OCI-LY3 (cell line): ENCODE results near the gene FMNL2.

ENCODE experiments used
- H2AFZ ChIP-seq: fragments of 200-600, 300-600 bp; shearing (Covaris generic); 2 replicates; pipeline ENCODE4 v1.6.0; 2014; ENCODE audit warnings: antibody characterized with exemption, low read depth, low read length
- H3K27ac ChIP-seq: fragments of 200-600, 300-600 bp; sonication (generic); 2 replicates; pipeline ENCODE4 v1.5.1; 2014; ENCODE audit warnings: mild to moderate bottlenecking, low read length, moderate library complexity, mixed read lengths
- H3K27me3 ChIP-seq: fragments of 200-600, 300-600 bp; sonication (generic); 2 replicates; pipeline ENCODE4 v1.6.1; 2014; ENCODE audit warnings: low read depth, low read length, mixed read lengths
- H3K36me3 ChIP-seq: fragments of 200-600, 300-600 bp; sonication (generic); replicated peaks from 2 replicates; pipeline ENCODE3; 2014; ENCODE audit warnings: low read depth, low read length, mixed read lengths
- H3K4me1 ChIP-seq: fragments of 300-600, 200-600 bp; sonication (generic); 2 replicates; pipeline ENCODE4 v1.6.1; 2014; ENCODE audit warnings: low read length, mixed read lengths
- H3K4me2 ChIP-seq: fragments of 200-600, 300-600 bp; sonication (generic); 2 replicates; pipeline ENCODE4 v1.6.1; 2014; ENCODE audit warnings: low read length, mixed read lengths
- H3K4me3 ChIP-seq: fragments of 300-600, 200-600 bp; sonication (generic); 2 replicates; pipeline ENCODE4 v1.5.1; 2014; ENCODE audit warnings: antibody characterized with exemption, mild to moderate bottlenecking, low read length, moderate library complexity
- H3K79me2 ChIP-seq: fragments of 300-600, 200-600 bp; shearing (Covaris generic); 2 replicates; pipeline ENCODE4 v1.6.1; 2014; ENCODE audit warnings: mild to moderate bottlenecking, low read length, mixed read lengths
- H3K9ac ChIP-seq: fragments of 300-600, 200-600 bp; shearing (Covaris generic); 2 replicates; pipeline ENCODE4 v1.6.0; 2014; ENCODE audit warnings: mild to moderate bottlenecking, low read length, moderate library complexity
- H3K9me3 ChIP-seq: fragments of 200-600, 300-600 bp; shearing (Covaris generic); 2 replicates; pipeline ENCODE4 v1.6.1; 2014; ENCODE audit warnings: low read length, mixed read lengths; ENCODE audit not compliant: insufficient read depth
- H4K20me1 ChIP-seq: fragments of 200-600, 300-600 bp; sonication (generic); 2 replicates; pipeline ENCODE4 v1.6.1; 2016; ENCODE audit warnings: low read length, mixed read lengths; ENCODE audit not compliant: insufficient read depth
- CTCF ChIP-seq: fragments of 200-600, 300-600 bp; sonication (generic); IDR thresholded peaks from 2 replicates; pipeline ENCODE4 v1.5.1; 2014; ENCODE audit warnings: antibody characterized with exemption, low read length, low read depth
- EZH2phosphoT487 ChIP-seq: fragments of 200-600 bp; shearing (Covaris generic); IDR thresholded peaks from 2 replicates; pipeline ENCODE4 v1.6.1; 2018; ENCODE audit warnings: antibody characterized with exemption, mixed run types, low read depth

The FMNL2 gene

GRCh38 chr2:152448606-152449005 lies 113.6 kb downstream of the FMNL2 start:
- Histone ChIP-seq H3K9me3 (no peaks in the 10 kb centered on the region), H3K36me3 (no peaks in the 10 kb centered on the region), H3K4me2 (no peak overlapping the region), H3K27me3 (no peaks in the 10 kb centered on the region), H3K27ac (no peak overlapping the region), H3K4me1 (peaks cover 12% of the 10 kb centered on the region), H3K79me2 (no peaks in the 10 kb centered on the region), H2AFZ (no peak overlapping the region), H3K9ac (no peak overlapping the region), H3K4me3 (no peak overlapping the region), H4K20me1 (no peaks in the 10 kb centered on the region)
- no peak for TF ChIP-seq CTCF
- TF ChIP-seq EZH2phosphoT487, result no peak

- TF ChIP-seq CTCF, result no peak
- no peaks in the 10 kb centered on the region for H3K9me3 ChIP-seq
- H3K79me2 ChIP-seq, result no peaks in the 10 kb centered on the region
- no peak overlapping the region for H3K4me3 ChIP-seq
- no peaks in the 10 kb centered on the region for H4K20me1 ChIP-seq
- no peaks in the 10 kb centered on the region for H3K27me3 ChIP-seq
- H2AFZ ChIP-seq, result no peak overlapping the region
- H3K36me3 ChIP-seq, result no peaks in the 10 kb centered on the region
- H3K4me2 ChIP-seq, result no peak overlapping the region
- H3K9ac ChIP-seq, result no peak overlapping the region
- H3K27ac ChIP-seq, result no peak overlapping the region
- H3K4me1 ChIP-seq, result peaks cover 12% of the 10 kb centered on the region
Measured at GRCh38 chr2:152449578-152449977, 114.6 kb downstream of the FMNL2 start.

GRCh38 chr2:152450176-152450575 lies 115.2 kb downstream of the FMNL2 start:
- no peak for TF ChIP-seq CTCF
- Histone ChIP-seq H3K9me3 (no peaks in the 10 kb centered on the region), H3K27me3 (no peaks in the 10 kb centered on the region), H3K9ac (no peak overlapping the region), H3K4me2 (no peak overlapping the region), H2AFZ (no peak overlapping the region), H4K20me1 (no peaks in the 10 kb centered on the region), H3K27ac (no peak overlapping the region), H3K36me3 (no peaks in the 10 kb centered on the region), H3K4me3 (no peak overlapping the region), H3K79me2 (no peaks in the 10 kb centered on the region), H3K4me1 (peaks cover 12% of the 10 kb centered on the region)

GRCh38 chr2:152452256-152452973 lies 117.4 kb downstream of the FMNL2 start:
- Histone ChIP-seq H3K27me3 (no peaks in the 10 kb centered on the region), H3K9ac (no peak overlapping the region), H3K36me3 (no peaks in the 10 kb centered on the region), H3K4me3 (no peak overlapping the region), H3K27ac (no peak overlapping the region), H3K79me2 (no peaks in the 10 kb centered on the region), H3K9me3 (no peaks in the 10 kb centered on the region), H3K4me1 (no peaks in the 10 kb centered on the region), H3K4me2 (no peak overlapping the region), H2AFZ (no peak overlapping the region), H4K20me1 (no peaks in the 10 kb centered on the region)
- TF ChIP-seq CTCF (no peak), EZH2phosphoT487 (no peak)
